GM18499 (cell line): Measurements from ENCODE around the gene RHEBL1.

Source experiments
- ATAC-seq: cut with Tn5 transposase; IDR thresholded peaks from one replicate; pipeline ENCODE4 v1.9.1; 2021; ENCODE audit warnings: moderate number of reproducible peaks; ENCODE audit not compliant: insufficient read depth, unreplicated experiment

RHEBL1 gene

DNA sequence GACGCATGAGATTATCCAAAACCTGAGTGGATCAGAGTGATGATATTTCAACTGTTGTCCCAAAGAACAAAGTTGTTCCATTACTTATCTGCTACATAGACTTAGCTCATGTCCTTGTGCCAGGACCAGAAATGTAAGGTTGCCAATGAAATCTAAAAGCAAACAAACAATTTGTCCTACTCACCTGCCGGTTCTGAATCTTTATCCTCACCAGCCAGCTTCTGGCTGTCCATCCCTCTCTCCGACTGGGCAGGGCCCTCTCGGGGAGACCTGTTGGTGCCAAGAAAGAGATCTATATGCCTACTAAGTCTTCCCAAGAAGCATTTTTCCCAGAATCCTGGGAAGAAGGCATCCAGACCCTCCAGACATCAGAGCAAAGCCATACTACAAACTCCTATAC lies 14.7 kb downstream of the RHEBL1 start:
- no peak for ATAC-seq

DNA sequence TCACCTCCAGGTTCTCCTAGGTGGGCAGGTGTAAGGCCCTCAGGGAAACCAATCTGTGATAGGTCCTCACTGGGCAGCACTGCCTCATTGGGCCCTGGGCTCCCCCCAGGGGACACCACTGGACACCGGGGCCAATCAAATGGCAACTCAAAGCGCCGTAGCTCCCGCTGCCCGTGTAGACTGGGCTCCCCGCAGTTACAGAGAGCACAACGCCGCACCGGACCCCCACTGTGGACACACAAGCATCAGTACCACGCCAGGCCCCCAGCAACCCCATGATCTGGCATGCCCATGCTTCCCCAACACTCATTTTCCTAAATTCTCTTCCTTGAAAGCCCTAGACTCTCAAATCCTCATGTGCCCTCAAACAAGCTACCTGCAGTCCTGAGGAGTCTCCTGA lies 15.3 kb downstream of the RHEBL1 start:
- no peak for ATAC-seq

DNA sequence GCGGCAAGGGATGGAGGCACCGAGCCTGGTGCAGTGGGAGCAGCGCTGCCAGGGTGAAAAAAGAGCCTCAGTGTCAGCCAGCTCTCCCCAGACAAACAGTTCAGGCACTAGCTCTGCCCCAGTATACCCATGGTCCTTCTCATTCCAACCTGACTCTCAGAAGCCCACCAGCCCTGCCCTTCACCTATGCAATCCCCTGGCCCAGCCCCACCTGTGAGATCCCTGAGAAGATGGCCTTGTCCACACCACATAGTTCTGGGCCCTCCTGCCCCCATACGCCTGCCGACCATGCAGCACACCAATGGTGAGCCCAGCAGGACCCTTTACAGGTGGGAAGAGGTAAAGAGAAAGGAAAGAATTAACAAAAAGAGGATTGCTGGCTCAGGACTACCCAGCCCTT lies 15.7 kb downstream of the RHEBL1 start:
- no peak for ATAC-seq

DNA sequence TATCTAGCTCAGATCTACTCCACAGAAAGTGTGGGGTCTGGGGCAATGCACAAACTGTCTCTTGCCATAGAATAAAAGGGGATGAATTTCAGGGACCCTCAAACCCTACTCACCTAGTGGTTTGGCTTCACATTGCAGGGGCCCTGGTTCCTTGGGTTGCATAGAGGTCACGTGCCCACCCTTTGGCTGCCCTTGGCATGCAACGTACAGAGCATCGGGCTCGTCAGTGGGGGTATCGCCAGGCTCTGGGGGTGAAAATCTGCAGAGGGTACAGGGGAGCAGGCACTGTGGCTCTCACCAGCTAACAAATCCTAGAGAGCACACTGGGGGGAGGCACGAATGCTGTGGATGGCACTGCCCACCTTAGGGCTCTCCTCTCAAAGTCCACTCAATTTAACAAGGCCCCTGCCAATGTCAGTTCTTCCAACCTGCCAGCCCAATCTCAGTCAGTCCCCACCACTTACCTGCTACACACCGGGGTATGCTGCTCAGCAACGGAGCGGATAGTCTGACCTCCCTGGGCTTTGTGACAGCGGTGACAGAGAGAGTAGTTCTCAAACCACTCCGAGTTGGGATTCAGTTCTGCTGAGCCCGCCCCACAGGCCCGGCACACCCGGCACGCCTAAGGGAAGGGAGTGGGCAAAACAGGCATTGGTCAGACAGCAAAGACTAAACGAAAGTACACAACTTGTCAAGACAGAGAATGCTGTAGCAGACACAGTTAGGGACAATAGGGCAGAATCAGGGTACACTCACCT lies 17.1 kb downstream of the RHEBL1 start:
- no peak for ATAC-seq

DNA sequence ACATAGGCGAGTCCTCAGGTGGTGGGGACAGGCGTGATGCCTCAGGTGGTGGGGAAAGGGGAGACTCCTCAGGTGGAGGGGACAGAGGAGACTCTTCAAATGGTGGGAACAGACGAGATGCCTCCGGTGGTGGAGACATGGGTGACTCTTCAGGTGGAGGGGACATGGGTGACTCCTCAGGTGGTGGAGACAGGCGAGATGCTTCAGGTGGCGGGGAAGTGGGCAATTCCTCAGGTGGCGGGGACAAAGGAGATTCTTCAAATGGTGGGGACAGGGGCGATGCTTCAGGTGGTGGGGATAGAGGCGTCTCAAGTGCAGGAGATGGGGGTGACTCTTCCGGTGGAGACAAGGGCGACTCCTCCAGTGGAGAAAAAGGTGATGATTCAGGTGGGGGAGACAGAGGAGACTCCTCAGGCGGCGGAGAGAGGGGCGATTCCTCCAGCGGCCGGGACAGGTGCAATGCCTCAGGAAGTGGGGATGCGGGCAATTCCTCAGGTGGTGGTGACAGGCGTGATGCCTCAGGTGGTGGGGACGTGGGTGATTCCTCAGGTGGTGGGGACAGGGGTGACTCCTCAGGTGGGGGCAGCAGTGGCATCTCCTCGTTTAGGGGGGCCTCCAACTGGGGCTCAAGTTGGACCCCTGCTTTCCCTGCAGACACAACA lies 17.9 kb downstream of the RHEBL1 start:
- no peak for ATAC-seq

DNA sequence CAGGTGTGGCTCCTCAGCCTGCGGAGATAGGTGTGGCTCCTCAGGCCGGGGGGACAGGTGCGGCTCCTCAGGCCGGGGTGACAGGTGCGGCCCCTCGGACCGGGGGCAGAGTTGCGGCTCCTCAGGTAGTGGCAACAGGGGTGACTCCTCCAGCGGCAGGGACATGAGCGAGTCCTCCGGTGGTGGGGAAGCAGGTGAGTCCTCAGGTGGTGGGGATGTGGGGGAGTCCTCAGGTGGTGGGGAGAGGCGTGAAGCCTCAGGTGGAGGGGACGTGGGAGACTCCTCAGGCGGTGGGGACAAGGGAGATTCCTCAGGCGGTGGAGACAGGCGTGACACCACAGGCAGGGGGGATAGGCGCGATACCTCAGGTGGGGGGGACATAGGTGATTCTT lies 18.4 kb downstream of the RHEBL1 start:
- ATAC-seq: no peak

DNA sequence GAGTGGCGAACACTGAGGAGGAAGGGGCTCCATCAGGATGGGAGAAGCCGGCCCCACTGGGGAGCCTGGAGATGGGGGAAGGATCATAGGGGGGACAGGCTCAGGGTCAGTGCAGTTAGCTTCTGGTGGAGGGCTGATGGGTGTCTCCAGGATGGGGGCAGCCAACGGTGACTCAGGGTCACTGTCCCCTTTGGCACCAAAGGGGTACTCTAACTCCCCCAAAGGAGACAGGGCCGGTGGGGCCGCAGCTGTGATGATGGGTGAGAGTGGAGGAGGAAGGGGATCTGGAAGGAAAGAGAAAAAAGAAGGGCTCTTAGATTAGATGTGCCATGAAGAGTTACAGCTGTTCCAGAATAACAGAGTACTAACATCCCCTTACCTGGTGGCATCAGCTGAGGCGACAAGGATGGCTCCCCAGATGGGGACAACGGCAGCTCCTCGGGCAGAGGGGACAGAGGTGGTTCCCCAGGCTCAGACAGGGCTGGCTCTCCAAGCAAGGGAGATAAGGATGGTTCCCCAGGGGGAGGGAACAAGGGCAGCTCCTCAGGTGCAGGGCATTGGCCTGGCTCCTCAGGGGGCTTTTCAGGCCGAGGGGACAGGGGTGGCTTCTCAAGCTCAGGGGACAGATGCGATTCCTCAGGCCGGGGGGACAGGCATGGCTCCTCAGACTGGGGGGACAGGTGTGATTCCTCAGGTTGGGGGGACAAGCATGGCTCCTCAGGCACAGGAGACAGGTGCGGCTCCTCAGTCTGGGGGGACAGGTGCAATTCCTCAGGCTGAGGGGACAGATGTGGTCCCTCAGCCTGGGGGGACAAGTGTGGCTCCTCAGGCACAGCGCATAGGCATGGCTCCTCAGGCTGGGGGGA lies 19.0 kb downstream of the RHEBL1 start:
- ATAC-seq: no peak

DNA sequence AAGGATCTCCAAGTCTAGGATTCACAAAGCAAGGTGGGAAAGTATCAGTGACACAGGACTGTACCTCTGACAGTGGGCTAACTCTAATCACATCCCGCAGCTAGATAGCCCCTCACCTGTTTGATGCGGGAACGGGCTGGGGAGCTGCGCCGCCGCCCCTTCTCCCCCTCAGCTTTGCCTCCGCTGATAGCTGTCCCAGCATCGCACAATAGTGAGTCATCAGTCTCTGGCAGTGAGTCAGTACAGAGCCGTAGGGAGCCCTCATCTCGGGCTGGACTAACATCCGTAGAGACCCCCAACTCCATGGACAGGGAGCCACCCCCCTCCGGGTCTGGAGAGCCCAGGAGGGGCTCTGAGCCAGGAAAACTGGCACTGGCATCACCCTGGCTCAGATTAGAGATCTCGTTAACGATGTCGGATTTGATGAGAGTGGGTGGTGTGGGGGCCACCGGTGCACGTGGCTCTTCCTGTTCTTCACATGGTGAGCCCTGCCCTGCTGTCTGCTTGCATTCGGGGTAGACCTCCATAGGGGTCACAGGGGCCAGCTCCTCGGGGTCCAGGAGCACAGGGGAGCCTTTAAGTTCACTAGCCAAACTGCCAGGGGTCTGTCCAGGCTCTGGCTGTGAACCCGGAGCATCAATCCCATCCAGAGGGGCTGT lies 20.1 kb downstream of the RHEBL1 start:
- ATAC-seq: no peak

DNA sequence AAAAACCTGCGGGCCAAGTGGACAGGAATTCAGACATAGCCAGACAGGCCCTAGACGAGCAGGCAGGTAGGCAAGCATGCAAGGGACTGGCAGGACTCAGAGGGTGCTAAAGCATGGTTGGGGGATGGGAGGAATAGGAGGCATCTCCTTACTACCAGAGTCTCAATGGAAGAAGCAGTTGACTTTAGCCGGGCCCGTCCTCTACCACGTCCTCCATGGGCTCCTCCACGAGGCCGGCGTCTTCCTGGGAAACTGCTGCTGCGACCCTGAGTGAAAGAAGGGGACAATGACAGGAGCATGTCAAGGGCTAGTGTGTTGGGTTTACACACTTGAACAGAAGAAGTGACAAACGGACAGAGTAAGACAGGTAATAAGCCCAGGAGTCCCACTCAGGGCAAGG lies 20.8 kb downstream of the RHEBL1 start:
- no peak for ATAC-seq

DNA sequence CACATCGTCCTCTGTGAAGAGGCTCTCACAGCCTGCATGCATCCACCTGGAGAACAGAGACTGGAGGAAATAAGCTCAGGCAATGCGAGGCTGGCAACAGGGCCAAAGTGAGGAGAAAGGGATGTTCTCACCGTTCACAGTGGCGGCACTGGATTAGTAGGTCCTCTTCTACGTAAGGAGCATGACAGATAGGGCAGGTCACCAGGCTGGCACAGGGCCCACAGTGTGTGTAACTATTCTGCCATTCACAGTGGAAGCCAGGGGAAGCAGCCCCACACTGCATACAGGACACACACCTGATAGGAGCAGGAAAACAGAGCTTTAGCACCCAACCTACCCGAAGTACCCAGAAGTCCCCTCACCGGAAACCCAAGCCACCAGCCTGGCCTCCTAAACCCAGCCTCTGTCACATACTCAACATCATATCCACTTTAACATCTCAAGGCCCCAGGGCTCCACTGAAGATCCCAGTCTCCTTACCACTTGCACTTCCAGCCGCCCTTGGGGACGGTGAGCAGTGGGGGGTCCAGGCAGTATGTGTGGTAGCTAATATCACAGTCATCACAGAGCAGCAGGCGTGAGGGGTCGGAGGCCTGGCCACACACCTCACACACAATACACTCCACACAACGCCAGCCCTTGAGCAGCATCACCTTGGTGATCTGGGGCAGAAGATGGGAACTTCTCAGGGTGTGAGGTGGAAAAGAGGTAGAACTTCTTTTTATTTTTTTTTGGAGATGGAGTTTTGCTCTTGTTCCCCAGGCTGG lies 23.5 kb downstream of the RHEBL1 start:
- ATAC-seq: no peak

DNA sequence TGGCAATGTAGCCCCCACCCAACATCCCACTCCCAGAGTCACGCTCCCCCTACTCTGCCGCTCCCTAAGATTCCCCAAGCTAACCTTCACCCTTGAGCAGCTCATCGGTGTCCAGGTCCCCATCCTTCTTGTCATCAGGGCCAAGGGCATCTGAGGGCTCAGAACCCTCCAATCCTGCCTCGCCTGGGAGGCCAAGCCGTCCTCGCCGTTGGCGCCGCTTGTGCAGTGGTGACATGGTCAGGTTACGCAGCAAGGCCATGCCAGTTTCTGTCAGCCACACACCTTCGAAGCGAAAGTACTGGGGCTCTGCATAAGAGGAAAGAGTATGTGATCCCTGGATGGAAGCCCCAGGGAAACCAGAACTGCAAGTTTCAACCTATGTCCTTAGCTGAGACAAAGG lies 25.1 kb downstream of the RHEBL1 start:
- ATAC-seq: no peak

DNA sequence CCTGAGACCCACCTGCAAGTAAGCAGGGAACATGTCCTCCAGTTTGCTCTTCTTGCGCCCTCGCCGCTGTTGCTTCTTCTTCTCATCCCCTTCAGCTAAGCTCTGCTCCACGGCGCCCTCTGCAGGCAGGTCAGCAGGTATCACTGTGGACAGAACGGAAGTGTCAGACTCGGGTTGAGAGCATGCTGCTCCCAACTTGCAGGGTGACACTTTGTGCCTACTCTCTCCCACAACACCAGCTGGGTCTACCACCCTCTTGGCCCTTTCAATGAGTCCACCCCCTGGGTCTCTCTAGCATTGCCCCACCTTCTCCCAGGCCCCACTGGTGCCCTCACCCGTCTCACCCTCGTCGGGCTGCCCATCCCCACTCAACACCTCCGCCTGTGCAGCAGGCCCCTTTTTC lies 25.9 kb downstream of the RHEBL1 start:
- ATAC-seq: no peak

DNA sequence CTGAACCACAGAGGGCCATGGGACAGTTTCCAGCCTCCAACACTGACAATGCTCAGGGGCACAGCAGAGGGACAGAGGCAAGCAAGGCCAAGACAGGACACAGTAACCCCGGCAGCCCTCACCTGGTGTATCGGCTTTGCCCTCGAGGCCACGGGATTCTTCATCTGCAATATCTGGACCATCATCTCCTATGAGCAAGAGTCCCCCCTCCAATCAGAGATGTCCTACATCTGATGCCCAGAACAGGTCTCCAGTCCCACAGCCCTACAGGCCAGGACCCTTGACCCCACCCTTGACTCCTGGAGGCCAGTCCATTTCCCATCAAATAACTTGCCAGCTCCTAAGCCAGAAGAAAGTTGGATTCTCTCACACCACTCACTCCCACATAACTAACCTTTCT lies 26.5 kb downstream of the RHEBL1 start:
- ATAC-seq: no peak

DNA sequence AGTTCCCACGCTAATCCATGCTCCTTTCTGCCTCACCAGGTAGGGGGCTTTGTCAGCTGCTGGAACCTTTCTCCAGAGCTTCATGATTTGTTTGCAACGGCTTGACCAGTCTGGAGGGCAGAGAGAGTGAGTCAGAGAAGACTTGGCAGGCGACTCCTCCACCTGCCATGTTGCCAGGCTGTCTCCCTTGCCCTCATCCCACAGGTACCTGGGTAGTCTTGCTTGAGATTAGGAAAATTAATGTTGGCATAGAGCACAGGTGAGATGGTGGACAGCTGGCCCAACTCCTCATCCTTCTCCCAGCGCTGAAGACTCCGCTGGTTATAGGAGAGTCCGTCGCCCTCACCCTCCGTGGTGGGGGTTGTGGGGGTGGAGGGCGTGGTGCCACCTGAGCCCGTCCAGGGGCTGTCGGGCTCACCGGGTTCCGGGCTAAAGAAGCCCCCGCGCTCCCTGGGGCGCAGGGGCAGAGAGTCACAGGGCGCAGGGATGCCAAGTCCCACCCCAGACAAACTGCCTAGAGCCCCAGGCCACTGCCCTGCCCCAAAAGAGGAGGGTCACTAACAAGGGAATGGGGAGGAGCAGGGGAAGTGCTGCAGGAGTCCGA lies 27.8 kb downstream of the RHEBL1 start:
- no peak for ATAC-seq

DNA sequence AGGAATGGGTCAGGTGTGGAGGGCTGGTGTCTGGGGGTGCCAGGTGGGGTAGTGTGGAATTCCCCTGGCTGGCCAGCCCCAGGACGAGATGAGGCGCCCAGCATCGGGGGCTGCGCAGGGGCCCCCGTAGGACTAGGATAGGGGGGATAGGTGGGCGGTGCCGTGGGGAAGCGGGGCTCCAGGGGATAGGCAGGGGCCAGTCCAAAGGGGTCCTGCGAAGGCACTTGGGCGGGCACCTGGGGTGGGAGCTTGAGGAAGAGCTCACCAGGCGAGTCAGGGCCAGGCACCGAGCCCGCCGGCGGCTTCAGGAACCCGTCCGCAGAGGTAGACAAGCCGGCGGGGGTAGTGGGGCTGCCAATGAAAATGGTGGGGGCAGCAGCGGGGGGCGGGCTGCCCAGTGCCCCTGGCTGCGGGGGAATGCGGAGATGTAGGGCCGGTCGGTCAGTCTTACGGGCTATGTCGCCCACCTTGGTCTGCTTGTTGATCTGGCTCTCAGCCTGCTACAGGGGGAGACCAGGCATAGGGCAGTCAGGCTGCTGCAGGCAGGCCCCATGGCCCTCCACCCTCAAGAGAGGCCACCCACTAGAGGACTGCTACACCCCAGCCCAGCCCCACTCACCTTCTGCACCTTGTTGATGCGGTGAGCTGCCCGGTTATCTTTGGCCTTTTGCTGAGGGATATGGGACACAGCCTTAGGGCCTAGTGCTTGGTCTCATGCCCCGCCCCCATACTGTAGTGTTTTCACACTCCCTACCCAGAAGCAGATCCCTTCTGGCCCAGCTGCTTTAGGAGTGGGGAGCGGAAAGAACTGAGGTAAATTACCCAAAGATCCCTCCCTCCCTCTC lies 28.5 kb downstream of the RHEBL1 start:
- ATAC-seq: no peak

DNA sequence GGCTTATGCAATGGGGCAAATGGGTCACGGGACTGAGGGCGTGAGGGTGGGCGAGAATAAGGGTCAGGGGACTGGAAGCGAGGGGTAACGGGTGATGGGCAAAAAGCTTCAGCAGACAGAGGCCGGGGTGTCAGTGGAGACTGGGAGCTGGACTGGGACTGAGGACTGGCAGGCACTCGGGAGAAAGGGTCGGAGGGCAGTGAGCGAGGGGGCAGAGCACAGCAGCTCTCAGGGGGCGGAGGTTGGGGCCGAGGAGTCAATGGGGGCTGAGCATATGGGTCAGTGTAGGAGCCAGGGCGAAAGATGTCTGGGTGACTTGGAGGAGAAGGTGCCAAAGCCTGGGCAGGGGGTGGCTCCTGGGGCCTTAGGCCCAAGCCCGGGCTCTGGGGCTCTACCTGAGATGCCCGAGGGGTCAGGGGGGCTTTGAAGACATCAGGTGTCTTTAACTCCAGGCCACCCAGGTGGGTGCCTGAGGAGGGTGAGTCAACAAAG lies 29.4 kb downstream of the RHEBL1 start:
- no peak for ATAC-seq

DNA sequence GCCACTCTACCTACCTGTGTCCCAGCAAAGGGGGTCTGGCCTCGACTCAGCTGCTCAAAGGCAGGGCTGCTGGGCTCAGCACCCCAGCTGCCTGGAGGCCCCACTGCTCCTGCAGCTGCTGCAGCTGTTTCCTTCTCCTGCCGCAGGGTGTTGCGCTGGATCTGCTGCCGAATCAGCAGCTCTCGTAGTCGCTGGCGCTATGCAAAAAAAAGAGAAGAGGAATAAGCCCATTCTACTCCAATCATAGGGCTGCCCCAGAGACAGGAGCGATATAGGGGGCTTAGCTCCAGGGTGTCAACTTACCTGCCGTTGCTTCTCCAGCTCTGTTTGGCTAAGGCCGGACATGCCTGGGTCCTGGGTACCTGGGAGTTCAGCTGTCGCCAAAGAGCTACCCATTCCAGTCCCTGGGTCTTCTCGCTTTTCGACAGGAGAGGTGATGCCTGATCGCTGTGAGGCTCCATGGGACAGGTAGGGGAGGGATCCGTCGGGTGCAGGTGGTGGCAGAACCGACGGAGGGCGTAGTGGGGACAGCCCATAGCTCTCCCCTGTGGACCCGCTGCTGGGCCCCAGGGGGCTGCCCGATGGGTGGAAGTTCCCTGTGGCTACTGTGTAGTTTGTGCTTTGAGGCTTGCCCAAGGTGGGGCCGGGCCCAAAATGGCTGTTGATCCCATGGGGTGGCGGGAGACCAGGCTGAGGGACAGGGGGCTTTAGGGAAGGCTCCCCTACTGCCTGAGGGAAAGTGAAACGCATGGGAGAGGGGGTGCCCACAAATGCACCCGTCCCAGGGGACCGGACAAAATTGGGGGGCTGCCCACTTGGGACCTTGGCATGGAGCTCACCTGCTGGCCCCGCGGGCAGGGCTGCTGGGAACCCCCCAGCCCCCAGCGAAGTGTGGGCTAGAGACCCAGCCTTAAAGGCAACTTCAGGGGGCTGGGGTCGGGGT lies 30.1 kb downstream of the RHEBL1 start:
- no peak for ATAC-seq
